HG02884 (cell line): ENCODE data around the gene C1QTNF12.

Source experiments
- ATAC-seq: cut with Tn5 transposase; IDR thresholded peaks from one replicate; pipeline ENCODE4 v1.9.1; 2021; ENCODE audit warnings: mild to moderate bottlenecking, moderate library complexity; ENCODE audit not compliant: unreplicated experiment

Gene C1QTNF12, protein sequence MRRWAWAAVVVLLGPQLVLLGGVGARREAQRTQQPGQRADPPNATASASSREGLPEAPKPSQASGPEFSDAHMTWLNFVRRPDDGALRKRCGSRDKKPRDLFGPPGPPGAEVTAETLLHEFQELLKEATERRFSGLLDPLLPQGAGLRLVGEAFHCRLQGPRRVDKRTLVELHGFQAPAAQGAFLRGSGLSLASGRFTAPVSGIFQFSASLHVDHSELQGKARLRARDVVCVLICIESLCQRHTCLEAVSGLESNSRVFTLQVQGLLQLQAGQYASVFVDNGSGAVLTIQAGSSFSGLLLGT

DNA sequence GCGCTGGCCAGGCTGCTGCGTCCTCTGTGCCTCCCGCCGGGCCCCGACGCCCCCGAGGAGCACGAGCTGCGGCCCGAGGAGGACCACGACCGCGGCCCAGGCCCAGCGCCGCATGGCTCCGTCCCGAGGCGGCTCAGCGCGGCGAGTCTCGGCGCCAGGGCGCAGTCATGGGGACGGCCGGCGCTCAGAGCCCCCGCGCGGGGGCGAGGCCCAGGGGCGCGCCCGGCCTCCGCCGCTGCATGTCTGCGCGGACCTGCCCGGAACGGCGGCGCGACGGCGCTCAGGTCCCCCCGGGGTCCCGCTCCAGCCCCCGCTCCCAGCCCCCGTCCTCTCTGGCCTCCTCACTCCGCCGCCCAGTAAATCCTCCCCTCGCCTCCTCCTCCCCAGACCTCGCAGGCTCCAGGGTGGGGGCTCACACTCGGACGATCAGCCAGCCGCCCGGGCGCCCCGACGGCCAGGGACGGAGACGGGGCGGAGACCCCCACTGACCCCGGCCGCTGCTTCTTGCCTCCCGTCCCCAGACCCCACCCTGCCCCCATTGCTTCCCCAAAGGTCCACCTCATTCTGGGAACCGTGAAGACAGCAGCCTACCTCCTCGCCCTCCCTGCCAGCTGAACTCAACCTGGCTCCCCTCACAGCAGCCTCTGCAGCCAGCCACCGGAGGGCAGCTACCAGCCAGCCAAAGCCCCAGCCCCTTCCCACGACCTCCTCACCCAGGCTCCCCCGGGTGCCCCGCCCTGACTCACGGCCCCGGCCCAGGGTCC, at the start of gene C1QTNF12:
C1QTNF12 (minus strand) TSS at position 146 of the 764 bp plus-strand sequence; CDS start at position 114, 32 bp downstream.
- no peak for ATAC-seq

GRCh38 chr1:1295154-1295923, 48.8 kb upstream of the C1QTNF12 start:
- ATAC-seq = no peak

DNA sequence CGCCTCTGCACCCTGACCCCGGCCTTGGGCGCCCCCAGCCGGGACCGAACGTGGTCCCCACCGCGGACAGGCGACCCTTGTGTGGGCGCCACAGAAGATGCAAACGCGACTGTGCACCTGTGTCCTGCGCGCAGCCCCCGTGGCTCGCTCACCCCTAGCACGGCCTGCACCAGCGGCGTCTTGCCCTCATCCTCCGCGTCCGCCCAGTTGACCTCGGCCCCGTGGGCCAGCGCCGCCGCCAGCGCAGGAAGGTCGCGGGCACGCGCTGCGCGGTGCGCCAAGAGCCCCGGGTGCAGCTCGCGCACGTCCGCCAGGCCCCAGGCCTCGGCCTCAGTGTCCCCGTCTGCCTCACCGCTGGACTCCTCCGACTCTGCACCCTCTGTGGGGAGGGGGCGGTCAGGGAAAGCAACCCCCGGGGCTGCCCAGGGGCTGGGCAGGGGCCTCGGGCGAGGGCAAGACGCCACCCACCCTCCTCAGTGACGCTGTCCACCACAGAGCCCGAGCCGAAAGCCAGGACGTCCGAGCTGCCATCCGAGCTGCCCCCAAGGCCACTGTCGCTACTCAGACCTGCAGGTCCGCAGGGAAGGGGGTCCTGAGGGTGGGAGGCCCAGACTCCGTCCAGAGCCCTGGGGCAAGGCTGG, 47.8 kb upstream of the C1QTNF12 start:
- no peak for ATAC-seq

DNA sequence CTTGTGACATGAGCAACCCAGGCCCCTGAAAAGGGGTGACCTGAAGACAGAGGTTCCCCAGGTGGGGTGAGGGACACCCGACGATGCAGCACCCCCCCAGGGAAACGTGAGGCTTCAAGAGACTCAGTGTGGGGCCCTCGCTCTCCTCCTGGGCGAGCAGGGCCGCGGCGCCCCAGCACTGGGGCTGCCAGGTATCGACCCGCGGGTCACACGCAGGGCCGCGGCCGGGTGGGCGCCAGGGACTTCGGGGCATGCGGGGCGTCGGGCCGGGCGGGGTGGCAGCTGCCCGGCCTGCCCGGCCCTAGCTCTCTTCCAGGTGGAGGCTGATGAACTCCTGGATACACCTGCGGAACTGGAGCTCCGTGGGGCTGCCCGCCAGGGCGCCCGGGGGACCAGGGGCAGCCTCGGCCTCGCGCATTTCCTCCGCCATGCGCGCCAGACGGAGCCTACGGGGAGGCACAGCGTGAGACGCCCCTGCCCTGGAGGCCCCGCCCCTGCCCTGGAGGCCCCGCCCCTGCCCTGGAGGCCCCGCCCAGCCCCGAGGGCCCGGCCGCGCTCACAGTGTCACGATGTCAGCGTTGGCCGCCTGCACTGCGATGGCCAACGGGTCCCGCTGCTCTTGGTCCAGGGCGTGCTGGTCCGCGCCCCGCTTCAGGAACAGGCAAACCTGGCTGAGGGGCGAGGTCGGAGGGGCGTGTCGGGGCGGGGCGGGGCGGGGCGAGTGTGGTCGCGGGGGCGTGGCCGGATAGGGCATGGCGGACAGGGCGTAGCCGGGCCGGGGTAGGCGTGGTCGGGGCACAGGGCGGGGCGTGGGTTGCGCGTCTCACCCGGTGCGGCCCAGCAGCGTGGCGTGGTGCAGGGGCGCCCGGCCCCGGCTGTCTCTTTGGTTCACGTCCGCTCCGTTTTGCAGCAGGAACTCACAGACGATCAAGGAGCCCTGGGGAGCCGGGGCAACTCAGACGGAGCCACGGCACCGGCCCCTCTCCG, 47.0 kb upstream of the C1QTNF12 start:
- no peak for ATAC-seq

- no peak for ATAC-seq
These were observed 46.3 kb upstream of the C1QTNF12 start for GRCh38 chr1:1292851-1293250.

DNA sequence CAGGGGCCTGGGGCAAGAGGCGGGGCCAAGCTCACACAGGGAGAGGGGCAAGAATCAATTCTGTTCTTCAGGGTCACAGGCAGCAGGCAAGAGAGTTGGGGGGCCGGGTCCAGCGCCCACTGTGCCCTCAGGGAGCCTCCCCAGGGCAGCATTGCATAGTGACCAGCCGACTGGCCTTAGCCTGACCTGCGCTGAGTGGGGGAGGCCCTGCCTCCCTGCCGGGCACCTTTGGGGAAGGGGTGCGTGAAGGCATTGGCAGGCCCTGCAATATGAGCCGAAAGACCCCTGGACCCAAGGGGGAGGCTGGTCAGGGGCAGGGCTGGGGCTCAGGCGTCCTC, 45.9 kb upstream of the C1QTNF12 start:
- ATAC-seq = no peak

GRCh38 chr1:1291548-1292441, 45.3 kb upstream of the C1QTNF12 start:
- ATAC-seq = no peak

DNA sequence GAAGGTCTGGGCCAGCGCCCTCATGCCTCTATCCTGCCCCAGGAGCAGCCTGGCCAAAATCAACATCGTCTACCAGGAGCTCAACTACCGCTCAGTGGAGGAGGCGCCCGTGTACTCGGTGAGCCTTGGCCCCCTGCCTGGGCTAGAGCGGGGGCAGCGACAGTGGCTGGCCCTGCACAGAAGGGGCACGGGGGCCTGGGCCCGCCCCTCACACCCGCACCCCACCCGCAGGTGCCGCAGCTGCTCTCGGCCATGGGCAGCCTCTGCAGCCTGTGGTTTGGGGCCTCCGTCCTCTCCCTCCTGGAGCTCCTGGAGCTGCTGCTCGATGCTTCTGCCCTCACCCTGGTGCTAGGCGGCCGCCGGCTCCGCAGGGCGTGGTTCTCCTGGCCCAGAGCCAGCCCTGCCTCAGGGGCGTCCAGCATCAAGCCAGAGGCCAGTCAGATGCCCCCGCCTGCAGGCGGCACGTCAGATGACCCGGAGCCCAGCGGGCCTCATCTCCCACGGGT, 44.6 kb upstream of the C1QTNF12 start:
- ATAC-seq = no peak

GRCh38 chr1:1290238-1290731, 43.8 kb upstream of the C1QTNF12 start:
- ATAC-seq = no peak

DNA sequence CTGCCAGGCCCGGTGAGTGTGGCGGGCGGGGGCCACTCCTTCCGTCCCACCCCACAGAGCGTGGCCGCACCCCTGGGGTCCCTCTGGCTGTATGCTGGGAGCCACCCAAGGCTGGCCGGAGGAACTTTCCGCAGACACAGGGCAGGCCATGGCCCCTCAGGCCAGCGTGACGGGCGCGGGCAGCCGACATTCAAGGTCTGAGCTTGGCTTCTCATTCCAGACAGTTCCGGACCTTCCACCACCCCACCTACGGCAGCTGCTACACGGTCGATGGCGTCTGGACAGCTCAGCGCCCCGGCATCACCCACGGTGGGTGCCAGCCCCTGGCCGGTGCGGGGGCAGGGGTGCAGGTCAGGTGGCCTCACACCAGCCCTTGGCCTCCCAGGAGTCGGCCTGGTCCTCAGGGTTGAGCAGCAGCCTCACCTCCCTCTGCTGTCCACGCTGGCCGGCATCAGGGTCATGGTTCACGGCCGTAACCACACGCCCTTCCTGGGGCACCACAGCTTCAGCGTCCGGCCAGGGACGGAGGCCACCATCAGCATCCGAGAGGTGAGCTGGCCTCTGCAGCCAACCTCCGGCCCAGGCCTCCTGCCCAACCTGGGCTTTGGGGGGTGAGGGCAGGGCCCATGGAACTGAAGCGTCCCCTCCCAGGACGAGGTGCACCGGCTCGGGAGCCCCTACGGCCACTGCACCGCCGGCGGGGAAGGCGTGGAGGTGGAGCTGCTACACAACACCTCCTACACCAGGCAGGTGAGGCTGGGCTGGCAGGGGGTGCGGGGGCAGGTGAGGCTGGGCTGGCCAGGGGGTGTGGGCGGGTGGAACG, 41.0 kb upstream of the C1QTNF12 start:
- no peak for ATAC-seq

DNA sequence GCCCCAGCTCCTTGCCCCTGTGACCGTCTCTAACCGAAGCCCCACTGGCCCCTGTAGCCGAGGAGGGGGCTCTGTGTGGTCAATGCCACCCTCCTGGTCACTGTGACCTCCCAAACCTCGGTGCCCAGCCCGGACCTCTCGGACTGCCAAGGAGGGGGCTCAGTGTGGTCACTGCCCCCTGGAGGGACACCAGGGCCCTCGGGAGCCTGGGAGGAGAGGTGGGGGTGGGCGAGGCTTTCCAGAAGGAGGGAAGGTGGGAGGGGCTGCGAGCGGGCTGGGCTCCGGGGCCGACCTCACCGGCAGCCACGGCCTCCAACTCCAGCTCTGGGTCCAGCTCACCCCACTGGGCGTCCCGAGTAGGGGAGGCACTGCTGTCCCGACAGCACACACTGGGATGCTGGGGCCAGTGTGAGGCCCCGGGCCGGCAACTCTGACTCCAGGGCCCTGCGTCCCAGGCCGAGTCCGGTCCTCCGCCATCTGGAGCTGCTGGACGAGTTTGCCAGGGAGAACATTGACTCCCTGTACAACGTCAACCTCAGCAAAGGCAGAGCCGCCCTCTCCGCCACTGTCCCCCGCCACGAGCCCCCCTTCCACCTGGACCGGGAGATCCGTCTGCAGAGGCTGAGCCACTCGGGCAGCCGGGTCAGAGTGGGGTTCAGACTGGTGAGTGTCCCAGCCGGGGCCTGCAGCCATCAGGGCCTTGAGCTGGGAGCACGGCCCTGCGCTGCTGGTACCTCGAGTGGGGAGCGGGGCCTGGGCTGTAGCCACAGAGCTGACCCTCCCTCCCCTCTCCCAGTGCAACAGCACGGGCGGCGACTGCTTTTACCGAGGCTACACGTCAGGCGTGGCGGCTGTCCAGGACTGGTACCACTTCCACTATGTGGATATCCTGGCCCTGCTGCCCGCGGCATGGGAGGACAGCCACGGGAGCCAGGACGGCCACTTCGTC, 40.1 kb upstream of the C1QTNF12 start:
- ATAC-seq = no peak

DNA sequence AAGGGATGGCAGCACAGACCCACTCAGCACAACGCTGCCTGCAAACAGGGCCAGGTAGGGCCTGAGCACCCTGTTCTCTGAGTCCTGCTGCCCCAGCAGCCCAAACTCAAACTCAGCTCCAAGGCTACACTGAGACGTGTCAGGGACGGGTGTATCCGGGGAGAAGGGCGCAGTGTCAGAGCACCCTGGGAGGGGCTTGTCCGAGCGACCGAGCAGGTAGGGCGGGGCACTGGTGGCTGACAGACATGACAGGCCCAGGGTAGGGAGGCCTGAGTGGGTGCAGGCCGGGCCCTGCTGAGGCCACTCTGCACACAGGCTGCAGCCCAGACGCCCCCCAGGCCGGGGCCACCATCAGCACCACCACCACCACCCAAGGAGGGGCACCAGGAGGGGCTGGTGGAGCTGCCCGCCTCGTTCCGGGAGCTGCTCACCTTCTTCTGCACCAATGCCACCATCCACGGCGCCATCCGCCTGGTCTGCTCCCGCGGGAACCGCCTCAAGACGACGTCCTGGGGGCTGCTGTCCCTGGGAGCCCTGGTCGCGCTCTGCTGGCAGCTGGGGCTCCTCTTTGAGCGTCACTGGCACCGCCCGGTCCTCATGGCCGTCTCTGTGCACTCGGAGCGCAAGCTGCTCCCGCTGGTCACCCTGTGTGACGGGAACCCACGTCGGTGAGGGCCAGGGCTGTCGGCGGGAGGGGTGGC, 39.2 kb upstream of the C1QTNF12 start:
- ATAC-seq = no peak

DNA sequence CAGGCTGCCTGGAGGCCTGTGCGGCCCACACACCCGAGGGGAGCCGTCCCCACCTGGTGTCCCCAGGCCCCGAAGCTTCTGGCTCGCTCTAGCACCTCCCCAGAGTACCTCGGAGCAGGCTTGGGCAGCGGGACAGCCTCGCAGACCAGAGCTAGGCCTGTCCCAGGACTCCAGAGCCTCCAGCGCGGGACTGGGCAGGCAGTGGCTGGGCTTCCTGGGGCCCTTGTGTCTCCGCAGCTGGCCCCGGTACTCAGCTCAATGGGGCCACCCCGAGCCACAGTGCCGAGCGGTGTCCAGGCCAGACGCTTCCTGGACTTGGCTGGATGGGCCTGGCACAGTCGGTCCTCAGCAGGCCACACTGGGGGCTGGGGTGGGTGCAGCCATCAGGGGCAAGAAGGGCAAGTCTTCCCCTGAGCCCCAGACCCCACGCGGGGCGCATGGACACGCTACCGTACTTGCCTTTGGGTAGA, 38.6 kb upstream of the C1QTNF12 start:
- no peak for ATAC-seq

- ATAC-seq = no peak
These were observed 37.9 kb upstream of the C1QTNF12 start for GRCh38 chr1:1284221-1285101.

GRCh38 chr1:1283821-1284220, 37.3 kb upstream of the C1QTNF12 start:
- no peak for ATAC-seq
